ENCODE results near the gene JAM3.

DNA sequence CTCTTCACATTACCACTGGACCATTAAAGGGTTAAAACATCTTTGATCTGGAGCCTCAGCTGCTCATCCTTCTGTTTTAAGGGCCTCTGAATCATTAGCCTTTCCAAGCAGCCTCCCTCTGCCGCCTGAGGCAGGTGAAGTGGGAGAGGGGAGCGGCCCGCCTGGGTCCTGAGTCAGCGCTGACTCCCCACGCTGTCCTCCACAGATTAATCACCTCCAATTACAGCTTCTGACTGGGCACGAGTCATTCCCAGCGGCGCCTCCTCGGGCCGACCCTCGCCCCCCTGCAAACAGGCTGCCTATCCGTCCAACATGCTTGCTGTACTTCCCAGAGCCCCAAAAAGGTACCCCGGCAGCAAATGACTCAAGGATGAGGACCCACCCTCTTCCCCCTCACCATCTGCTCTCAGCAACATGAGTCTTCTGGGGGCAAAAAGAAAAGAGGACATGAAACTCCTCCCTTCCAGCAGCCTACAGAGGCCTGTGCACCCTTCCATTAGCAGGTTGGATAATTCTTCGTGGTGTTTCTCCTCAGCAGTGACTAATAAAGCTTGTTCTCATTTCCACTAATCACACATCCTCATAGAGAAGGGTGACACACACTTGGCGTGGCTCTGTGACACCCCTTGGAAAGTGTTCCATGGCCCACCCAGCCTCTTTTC lies 44.3 kb upstream of the JAM3 start:
- TF ChIP-seq, protein P1, sequence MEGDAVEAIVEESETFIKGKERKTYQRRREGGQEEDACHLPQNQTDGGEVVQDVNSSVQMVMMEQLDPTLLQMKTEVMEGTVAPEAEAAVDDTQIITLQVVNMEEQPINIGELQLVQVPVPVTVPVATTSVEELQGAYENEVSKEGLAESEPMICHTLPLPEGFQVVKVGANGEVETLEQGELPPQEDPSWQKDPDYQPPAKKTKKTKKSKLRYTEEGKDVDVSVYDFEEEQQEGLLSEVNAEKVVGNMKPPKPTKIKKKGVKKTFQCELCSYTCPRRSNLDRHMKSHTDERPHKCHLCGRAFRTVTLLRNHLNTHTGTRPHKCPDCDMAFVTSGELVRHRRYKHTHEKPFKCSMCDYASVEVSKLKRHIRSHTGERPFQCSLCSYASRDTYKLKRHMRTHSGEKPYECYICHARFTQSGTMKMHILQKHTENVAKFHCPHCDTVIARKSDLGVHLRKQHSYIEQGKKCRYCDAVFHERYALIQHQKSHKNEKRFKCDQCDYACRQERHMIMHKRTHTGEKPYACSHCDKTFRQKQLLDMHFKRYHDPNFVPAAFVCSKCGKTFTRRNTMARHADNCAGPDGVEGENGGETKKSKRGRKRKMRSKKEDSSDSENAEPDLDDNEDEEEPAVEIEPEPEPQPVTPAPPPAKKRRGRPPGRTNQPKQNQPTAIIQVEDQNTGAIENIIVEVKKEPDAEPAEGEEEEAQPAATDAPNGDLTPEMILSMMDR (IDR thresholded peaks at IDR 0.05): no peak
- TF ChIP-seq EP300 (IDR thresholded peaks at IDR 0.05): no peak
- TF ChIP-seq POLR2A (IDR thresholded peaks at IDR 0.05): no peak

Measured in suprapubic skin (tissue), 3 donors.